OCI-LY7 (cell line): Measurements from ENCODE around the gene DDX54. TPM values are rescaled to one million over a fixed set of nuclear protein-coding genes. Genes with fewer than 3 reads are reported as not detected.
A peak's percentile ranks its signal among the peaks of the same experiment; 100 is the strongest.

ENCODE experiments used
- BruUV-seq: library from RNA; stranded (reverse); fragments of 400-500 nt; replicated peaks from 2 replicates; lab custom pipeline; 2021; lab: Mats Ljungman, UMichigan
- CTCF ChIA-PET: fragments of 300-600 bp; sonication (Branson Sonifier 250); formaldehyde crosslinking; loops from one replicate; lab custom pipeline; 2022; ENCODE audit warnings: antibody characterized with exemption; ENCODE audit not compliant: unreplicated experiment; lab: Charles Lee
- POLR2A ChIA-PET: fragments of 300-600 bp; sonication (Branson Sonifier 250); formaldehyde crosslinking; loops from one replicate; lab custom pipeline; 2022; ENCODE audit warnings: antibody characterized with exemption; lab: Charles Lee
- DNase-seq: peaks from one replicate; pipeline ENCODE4 v3.0.0-alpha.2; 2015; ENCODE audit warnings: low spot score
- H2AFZ ChIP-seq: fragments of 200-600 bp; sonication (generic), shearing (Covaris generic); 2 replicates; pipeline ENCODE4 v1.6.1; 2014; ENCODE audit warnings: mild to moderate bottlenecking, antibody characterized with exemption, low read length, moderate library complexity
- H3K27ac ChIP-seq: fragments of 200-600 bp; sonication (generic); 2 replicates; pipeline ENCODE4 v1.5.1; 2014; ENCODE audit warnings: mixed run types, low read depth, mild to moderate bottlenecking, moderate library complexity, low read length, inconsistent platforms; ENCODE audit not compliant: poor library complexity, severe bottlenecking
- H3K36me3 ChIP-seq: fragments of 200-600 bp; sonication (generic); 2 replicates; pipeline ENCODE4 v1.6.1; 2014; ENCODE audit warnings: mild to moderate bottlenecking, antibody characterized with exemption, low read length, moderate library complexity, mixed read lengths; ENCODE audit not compliant: insufficient read depth
- H3K4me1 ChIP-seq: fragments of 200-600 bp; sonication (generic); 2 replicates; pipeline ENCODE4 v1.5.1; 2014; ENCODE audit warnings: mild to moderate bottlenecking, low read length; ENCODE audit not compliant: insufficient read depth, poor library complexity, severe bottlenecking
- H3K4me2 ChIP-seq: fragments of 200-600 bp; sonication (generic); 2 replicates; pipeline ENCODE4 v1.6.1; 2014; ENCODE audit warnings: mild to moderate bottlenecking, low read length
- H3K4me3 ChIP-seq: fragments of 200-600 bp; sonication (generic); 2 replicates; pipeline ENCODE4 v1.5.1; 2014; ENCODE audit warnings: mild to moderate bottlenecking, low read depth, low read length; ENCODE audit not compliant: poor library complexity, severe bottlenecking
- H3K79me2 ChIP-seq: fragments of 200-600 bp; sonication (generic); 2 replicates; pipeline ENCODE4 v1.6.1; 2016; ENCODE audit warnings: low read depth, mild to moderate bottlenecking, low read length, moderate library complexity, mixed read lengths; ENCODE audit not compliant: insufficient read depth
- H3K9me2 ChIP-seq: fragments of 200-600 bp; sonication (generic); 2 replicates; pipeline ENCODE4 v1.6.1; 2016; ENCODE audit warnings: mild to moderate bottlenecking, low read length, mixed read lengths; ENCODE audit not compliant: insufficient read depth
- H3K9me3 ChIP-seq: fragments of 200-600 bp; sonication (generic); 2 replicates; pipeline ENCODE4 v1.6.1; 2014; ENCODE audit warnings: mild to moderate bottlenecking, mixed run types, low read length, mixed read lengths
- H4K20me1 ChIP-seq: fragments of 200-600 bp; sonication (generic); 2 replicates; pipeline ENCODE4 v1.6.1; 2014; ENCODE audit warnings: mild to moderate bottlenecking, antibody characterized with exemption, low read length, moderate library complexity, mixed read lengths; ENCODE audit not compliant: insufficient read depth
- CTCF ChIP-seq: fragments of 200-600 bp; sonication (generic); conservative IDR thresholded peaks from 2 replicates; pipeline ENCODE4 v1.5.1; 2014; ENCODE audit warnings: mild to moderate bottlenecking, antibody characterized with exemption, low read length, moderate library complexity, mixed read lengths
- EZH2phosphoT487 ChIP-seq: fragments of 200-600 bp; sonication (generic); IDR thresholded peaks from 2 replicates; pipeline ENCODE4 v1.6.1; 2018; ENCODE audit warnings: low read depth, borderline replicate concordance, mild to moderate bottlenecking, mixed run types, antibody characterized with exemption, low read length, moderate library complexity, mixed read lengths
- intact Hi-C: fragments of 100-400 bp; cut with micrococcal nuclease; formaldehyde crosslinking; loops from one replicate; pipeline ENCODE4 v1.10.0; 2022; ENCODE audit not compliant: unreplicated experiment
- total RNA-seq, 2 experiments: library from RNA; depleted of rRNA in 1 of 2; stranded (reverse); fragments of >200 nt in 1 of 2; shearing (Covaris generic) in 1 of 2; gene quantifications; 2 replicates each; pipeline ENCODE4 v1.2.3, GENCODE V29; 2014 to 2022

The DDX54 gene
- total RNA-seq, 2 experiments from 2014 or later = 87.2 to 145 TPM

GRCh38 chr12:113232089-113232839 lies 47.0 kb upstream of the DDX54 start:
- H3K79me2 ChIP-seq = peaks cover 64% of the 10 kb centered on the region; the same call in 1 of the 2 replicates
- no peak overlapping the region for H2AFZ ChIP-seq
- no peak for TF ChIP-seq EZH2phosphoT487
- TF ChIP-seq CTCF = no peak
- BruUV-seq = no TSS peak
- H3K4me3 ChIP-seq = peak overlapping the region; percentile 5
- peaks cover 68% of the 10 kb centered on the region for H3K4me1 ChIP-seq
- H4K20me1 ChIP-seq = no peaks in the 10 kb centered on the region
- H3K36me3 ChIP-seq = peaks cover 92% of the 10 kb centered on the region
- no peaks in the 10 kb centered on the region for H3K9me2 ChIP-seq
- no peaks in the 10 kb centered on the region for H3K9me3 ChIP-seq
- H3K27ac ChIP-seq = peak overlapping the region; percentile 74
- CTCF ChIA-PET = no interaction called here
- intact Hi-C loops = no loop called here
- H3K4me2 ChIP-seq = peak overlapping the region; percentile 50
- DNase-seq = no peak
- POLR2A ChIA-PET = interaction anchor here (1.0 to 1.9 kb wide), 3 partner anchors 8 to 29 kb away, joined by 4 to 8 read pairs (median 5); no protein-coding TSS in a partner anchor

- Histone ChIP-seq H3K9me3 (no peaks in the 10 kb centered on the region), H2AFZ (no peak overlapping the region), H3K79me2 (peaks cover 61% of the 10 kb centered on the region; the same call in 1 of the 2 replicates), H4K20me1 (no peaks in the 10 kb centered on the region), H3K9me2 (no peaks in the 10 kb centered on the region), H3K36me3 (peaks cover 92% of the 10 kb centered on the region), H3K4me1 (peaks cover 73% of the 10 kb centered on the region), H3K4me2 (no peak overlapping the region), H3K4me3 (no peak overlapping the region), H3K27ac (peak overlapping the region; percentile 74)
- CTCF ChIA-PET = no interaction called here
- TF ChIP-seq CTCF = no peak
- no peak for TF ChIP-seq EZH2phosphoT487
- POLR2A ChIA-PET = interaction anchor here (0.9 to 12.4 kb wide), 6 partner anchors 9 to 34 kb away, joined by 5 to 183 read pairs (median 6); partner anchors contain the start of gene TPCN1
- DNase-seq = no peak
- no TSS peak for BruUV-seq
- intact Hi-C loops = no loop called here
These were observed 46.2 kb upstream of the DDX54 start for GRCh38 chr12:113231235-113232088.
